ENCODE data around the gene PDE4D. TPM values are rescaled to one million over a fixed set of nuclear protein-coding genes. Genes with fewer than 3 reads are reported as not detected.

PDE4D gene
- total RNA-seq, 1 experiment from 2014 or later, result 2.1 TPM

DNA sequence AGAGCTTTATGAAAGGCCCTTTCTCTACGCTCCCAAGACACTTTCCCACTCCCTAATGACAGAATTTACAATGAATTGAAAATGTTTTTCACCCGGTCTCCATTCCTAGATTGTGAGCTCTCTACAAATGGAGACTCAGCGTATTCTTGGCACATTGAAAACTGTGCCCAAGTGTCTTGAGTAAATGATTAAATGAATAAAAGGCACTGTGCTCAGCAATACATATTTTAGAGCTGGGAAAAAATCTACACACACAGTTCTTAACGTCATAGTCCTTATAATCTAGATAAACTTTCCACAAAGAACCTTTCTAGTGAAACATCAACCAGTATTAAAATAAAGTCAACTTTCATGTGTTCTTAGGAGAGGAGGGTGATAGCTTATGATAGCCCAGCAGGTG lies 676.7 kb downstream of the PDE4D start:
- no peaks in the 10 kb centered on the region for H3K4me1 ChIP-seq (ENCODE audit: insufficient read depth, low read length)
- no peak overlapping the region for H2AK5ac ChIP-seq (ENCODE audit: insufficient read length, low read length)
- Mint-ChIP-seq H3K27me3 (ENCODE audit: low read depth) (no peaks in the 10 kb centered on the region; the same call in none of the 2 replicates), H3K4me1 (no peaks in the 10 kb centered on the region), H3K4me3 (no peak overlapping the region), H3K36me3 (ENCODE audit: insufficient read depth in 1 of 3, low read depth in 3 of 3) (no peaks in the 10 kb centered on the region), H3K9me3 (no peaks in the 10 kb centered on the region), H3K27ac (peak overlapping the region in 1 of 3 experiments; percentile 55; a peak in 1 of 7 replicates)
- H3K79me1 ChIP-seq (ENCODE audit: insufficient read depth, low read depth, low read length, poor library complexity, severe bottlenecking), result no peaks in the 10 kb centered on the region
- no peak overlapping the region for H3K4ac ChIP-seq (ENCODE audit: low read depth, low read length)
- H3K79me2 ChIP-seq (ENCODE audit: insufficient read depth, low read length), result no peaks in the 10 kb centered on the region
- no peak overlapping the region for H3T11ph ChIP-seq (ENCODE audit: low read length)
- no peak overlapping the region for H3K18ac ChIP-seq (ENCODE audit: insufficient read length, low read depth, low read length)
- no peaks in the 10 kb centered on the region for H4K20me1 ChIP-seq (ENCODE audit: control insufficient read depth, insufficient read depth, insufficient read length)
- no peak overlapping the region for H4K8ac ChIP-seq (replicated peaks; ENCODE audit: insufficient read length, low read depth, low read length)
- no peak overlapping the region for H3K56ac ChIP-seq (ENCODE audit: insufficient read length, low read depth, low read length)
- no peaks in the 10 kb centered on the region for H3K23me2 ChIP-seq (ENCODE audit: insufficient read length, low read depth, low read length, poor library complexity, severe bottlenecking)
- TF ChIP-seq, protein P1, sequence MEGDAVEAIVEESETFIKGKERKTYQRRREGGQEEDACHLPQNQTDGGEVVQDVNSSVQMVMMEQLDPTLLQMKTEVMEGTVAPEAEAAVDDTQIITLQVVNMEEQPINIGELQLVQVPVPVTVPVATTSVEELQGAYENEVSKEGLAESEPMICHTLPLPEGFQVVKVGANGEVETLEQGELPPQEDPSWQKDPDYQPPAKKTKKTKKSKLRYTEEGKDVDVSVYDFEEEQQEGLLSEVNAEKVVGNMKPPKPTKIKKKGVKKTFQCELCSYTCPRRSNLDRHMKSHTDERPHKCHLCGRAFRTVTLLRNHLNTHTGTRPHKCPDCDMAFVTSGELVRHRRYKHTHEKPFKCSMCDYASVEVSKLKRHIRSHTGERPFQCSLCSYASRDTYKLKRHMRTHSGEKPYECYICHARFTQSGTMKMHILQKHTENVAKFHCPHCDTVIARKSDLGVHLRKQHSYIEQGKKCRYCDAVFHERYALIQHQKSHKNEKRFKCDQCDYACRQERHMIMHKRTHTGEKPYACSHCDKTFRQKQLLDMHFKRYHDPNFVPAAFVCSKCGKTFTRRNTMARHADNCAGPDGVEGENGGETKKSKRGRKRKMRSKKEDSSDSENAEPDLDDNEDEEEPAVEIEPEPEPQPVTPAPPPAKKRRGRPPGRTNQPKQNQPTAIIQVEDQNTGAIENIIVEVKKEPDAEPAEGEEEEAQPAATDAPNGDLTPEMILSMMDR (conservative IDR thresholded peaks at IDR 0.05), result no peak
- H3K4me2 ChIP-seq (ENCODE audit: insufficient read depth, insufficient read length, low read length), result no peak overlapping the region
- no peak overlapping the region for H2BK120ac ChIP-seq (ENCODE audit: low read depth, low read length, poor library complexity, severe bottlenecking)
- H2AFZ ChIP-seq (ENCODE audit: low read length), result no peak overlapping the region
- no peak overlapping the region for H2BK15ac ChIP-seq (ENCODE audit: low read depth, low read length)
- no peaks in the 10 kb centered on the region for H3K27me3 ChIP-seq (ENCODE audit: insufficient read depth, low read length)
- no peak overlapping the region for H3K23ac ChIP-seq (ENCODE audit: insufficient read length, low read depth, low read length)
- H3K14ac ChIP-seq (ENCODE audit: insufficient read depth, low read length), result no peak overlapping the region
- H4K5ac ChIP-seq (ENCODE audit: insufficient read length, low read depth, low read length), result no peak overlapping the region
- no peak overlapping the region for H2BK20ac ChIP-seq (ENCODE audit: low read depth, low read length, poor library complexity, severe bottlenecking)
- no peak for DNase-seq
- H2BK12ac ChIP-seq (ENCODE audit: insufficient read length, low read depth, low read length), result no peak overlapping the region
- no peak overlapping the region for H2BK5ac ChIP-seq (ENCODE audit: insufficient read length, low read length)
- H4K91ac ChIP-seq (ENCODE audit: insufficient read length, low read depth, low read length), result no peak overlapping the region
- no peak overlapping the region for H3K9ac ChIP-seq (ENCODE audit: extremely low read depth, insufficient read length, low read length)
- WGBS (ENCODE audit: extremely low coverage, insufficient read length, low lambda C conversion rate), result no CpG with 5 or more reads among the region's 4 CpGs
- no peaks in the 10 kb centered on the region for H3K9me3 ChIP-seq (ENCODE audit: control insufficient read depth, low read depth, low read length)
- no peak overlapping the region for H3K27ac ChIP-seq (ENCODE audit: insufficient read length, low read depth, low read length)
